Caco-2 (cell line): ENCODE results near the gene EHF. TPM values are rescaled to one million over a fixed set of nuclear protein-coding genes. Genes with fewer than 3 reads are reported as not detected.

Source experiments
- BruUV-seq: library from RNA; stranded (reverse); fragments of 400-500 nt; replicated peaks from 2 replicates; lab custom pipeline; 2021; lab: Mats Ljungman, UMichigan
- CTCF ChIA-PET: fragments of 300-600 bp; sonication (Branson Sonifier 250); formaldehyde crosslinking; loops from one replicate; lab custom pipeline; 2022; ENCODE audit warnings: antibody characterized with exemption; lab: Charles Lee
- POLR2A ChIA-PET: fragments of 300-600 bp; sonication (Branson Sonifier 250); formaldehyde crosslinking; loops from one replicate; lab custom pipeline; 2022; ENCODE audit warnings: antibody characterized with exemption; lab: Charles Lee
- DNase-seq, 2 experiments: peaks; one replicate each; pipeline versions ENCODE4 v3.0.0 to v3.0.0-alpha.2; 2020 to 2022
- H3K27me3 ChIP-seq: replicated peaks from 2 replicates; pipeline ENCODE4 v1.6.0; 2011; ENCODE audit warnings: low read length; ENCODE audit not compliant: control insufficient read depth, insufficient read depth
- H3K36me3 ChIP-seq: 2 replicates; pipeline ENCODE4 v1.5.1; 2011; ENCODE audit warnings: low read length; ENCODE audit not compliant: control insufficient read depth, insufficient read depth
- H3K4me1 ChIP-seq: fragments of 250-450 bp; sonication (Bioruptor Pico); 2 replicates; pipeline ENCODE4 v1.5.1; 2020; ENCODE audit warnings: mild to moderate bottlenecking
- H3K4me3 ChIP-seq: 2 replicates; pipeline ENCODE4 v1.5.1; 2011; ENCODE audit warnings: low read depth, mild to moderate bottlenecking, control low read depth, low read length
- H3K9me3 ChIP-seq: fragments of 250-450 bp; sonication (Bioruptor Pico); 2 replicates; pipeline ENCODE4 v1.5.1; 2020; ENCODE audit warnings: mild to moderate bottlenecking, moderate library complexity
- H3K27ac Mint-ChIP-seq: one replicate; pipeline ENCODE4 v1.8.0; 2022; ENCODE audit warnings: mixed read lengths; ENCODE audit not compliant: unreplicated experiment
- H3K27me3 Mint-ChIP-seq: one replicate; pipeline ENCODE4 v1.8.0; 2022; ENCODE audit warnings: mixed read lengths; ENCODE audit not compliant: insufficient read depth, unreplicated experiment
- H3K36me3 Mint-ChIP-seq: one replicate; pipeline ENCODE4 v1.8.0; 2022; ENCODE audit warnings: mild to moderate bottlenecking, mixed read lengths; ENCODE audit not compliant: insufficient read depth, unreplicated experiment
- H3K4me1 Mint-ChIP-seq: one replicate; pipeline ENCODE4 v1.8.0; 2022; ENCODE audit warnings: low read depth, mixed read lengths; ENCODE audit not compliant: unreplicated experiment
- H3K4me3 Mint-ChIP-seq: one replicate; pipeline ENCODE4 v1.8.0; 2022; ENCODE audit warnings: mild to moderate bottlenecking, moderate library complexity, mixed read lengths; ENCODE audit not compliant: unreplicated experiment
- H3K9me3 Mint-ChIP-seq: one replicate; pipeline ENCODE4 v1.8.0; 2022; ENCODE audit warnings: mixed read lengths; ENCODE audit not compliant: unreplicated experiment
- intact Hi-C: fragments of 100-400 bp; cut with micrococcal nuclease; formaldehyde crosslinking; loops from one replicate; pipeline ENCODE4 v1.10.0; 2022; ENCODE audit not compliant: unreplicated experiment
- total RNA-seq: library from RNA; stranded (reverse); gene quantifications from 2 replicates; pipeline ENCODE4 v1.2.3, GENCODE V29; 2022
- TF ChIP-seq, protein P1 (sequence below), 2 experiments: fragments of 200-600 bp in 1 of 2; IDR thresholded peaks; 1 replicate in 1 of 2; 2 replicates in 1 of 2; pipeline versions ENCODE4 v1.5.1 to v1.8.0; 2011 to 2022; ENCODE audit warnings: antibody characterized with exemption in 1 of 2, control low read depth in 1 of 2, inconsistent platforms in 1 of 2, low read depth in 1 of 2, low read length in 1 of 2, mild to moderate bottlenecking in 1 of 2, moderate library complexity in 1 of 2; ENCODE audit not compliant: insufficient read depth in 1 of 2, severe bottlenecking in 1 of 2, unreplicated experiment in 1 of 2

Gene EHF
- total RNA-seq, 1 experiment from 2014 or later = 0.11 TPM

GRCh38 chr11:34639545-34639944, 18.7 kb downstream of the EHF start:
- Mint-ChIP-seq H3K4me1 (peaks cover 55% of the 10 kb centered on the region), H3K36me3 (no peaks in the 10 kb centered on the region), H3K27me3 (no peaks in the 10 kb centered on the region), H3K4me3 (peak overlapping the region; percentile 55), H3K9me3 (no peaks in the 10 kb centered on the region), H3K27ac (peak overlapping the region; percentile 66)
- Histone ChIP-seq H3K4me1 (peaks cover 58% of the 10 kb centered on the region), H3K27me3 (no peaks in the 10 kb centered on the region), H3K4me3 (no peak overlapping the region), H3K36me3 (no peaks in the 10 kb centered on the region), H3K9me3 (no peaks in the 10 kb centered on the region)
- ChIA-PET CTCF (interaction anchor here (0.8 to 2.3 kb wide), 3 partner anchors 11 to 39 kb away, joined by 3 to 18 read pairs (median 4); no protein-coding TSS in a partner anchor), POLR2A (interaction anchor here (0.6 to 2.8 kb wide), 2 partner anchors 39 kb away, joined by 3 to 27 read pairs; no protein-coding TSS in a partner anchor)
- no peak for DNase-seq
- no TSS peak for BruUV-seq
- TF ChIP-seq, protein P1, sequence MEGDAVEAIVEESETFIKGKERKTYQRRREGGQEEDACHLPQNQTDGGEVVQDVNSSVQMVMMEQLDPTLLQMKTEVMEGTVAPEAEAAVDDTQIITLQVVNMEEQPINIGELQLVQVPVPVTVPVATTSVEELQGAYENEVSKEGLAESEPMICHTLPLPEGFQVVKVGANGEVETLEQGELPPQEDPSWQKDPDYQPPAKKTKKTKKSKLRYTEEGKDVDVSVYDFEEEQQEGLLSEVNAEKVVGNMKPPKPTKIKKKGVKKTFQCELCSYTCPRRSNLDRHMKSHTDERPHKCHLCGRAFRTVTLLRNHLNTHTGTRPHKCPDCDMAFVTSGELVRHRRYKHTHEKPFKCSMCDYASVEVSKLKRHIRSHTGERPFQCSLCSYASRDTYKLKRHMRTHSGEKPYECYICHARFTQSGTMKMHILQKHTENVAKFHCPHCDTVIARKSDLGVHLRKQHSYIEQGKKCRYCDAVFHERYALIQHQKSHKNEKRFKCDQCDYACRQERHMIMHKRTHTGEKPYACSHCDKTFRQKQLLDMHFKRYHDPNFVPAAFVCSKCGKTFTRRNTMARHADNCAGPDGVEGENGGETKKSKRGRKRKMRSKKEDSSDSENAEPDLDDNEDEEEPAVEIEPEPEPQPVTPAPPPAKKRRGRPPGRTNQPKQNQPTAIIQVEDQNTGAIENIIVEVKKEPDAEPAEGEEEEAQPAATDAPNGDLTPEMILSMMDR (IDR thresholded peaks at IDR 0.05; ENCODE audit: insufficient read depth in 1 of 2, low read depth in 1 of 2, low read length in 1 of 2, severe bottlenecking in 1 of 2, unreplicated experiment in 1 of 2) = no peak
- intact Hi-C loops = no loop called here

DNA sequence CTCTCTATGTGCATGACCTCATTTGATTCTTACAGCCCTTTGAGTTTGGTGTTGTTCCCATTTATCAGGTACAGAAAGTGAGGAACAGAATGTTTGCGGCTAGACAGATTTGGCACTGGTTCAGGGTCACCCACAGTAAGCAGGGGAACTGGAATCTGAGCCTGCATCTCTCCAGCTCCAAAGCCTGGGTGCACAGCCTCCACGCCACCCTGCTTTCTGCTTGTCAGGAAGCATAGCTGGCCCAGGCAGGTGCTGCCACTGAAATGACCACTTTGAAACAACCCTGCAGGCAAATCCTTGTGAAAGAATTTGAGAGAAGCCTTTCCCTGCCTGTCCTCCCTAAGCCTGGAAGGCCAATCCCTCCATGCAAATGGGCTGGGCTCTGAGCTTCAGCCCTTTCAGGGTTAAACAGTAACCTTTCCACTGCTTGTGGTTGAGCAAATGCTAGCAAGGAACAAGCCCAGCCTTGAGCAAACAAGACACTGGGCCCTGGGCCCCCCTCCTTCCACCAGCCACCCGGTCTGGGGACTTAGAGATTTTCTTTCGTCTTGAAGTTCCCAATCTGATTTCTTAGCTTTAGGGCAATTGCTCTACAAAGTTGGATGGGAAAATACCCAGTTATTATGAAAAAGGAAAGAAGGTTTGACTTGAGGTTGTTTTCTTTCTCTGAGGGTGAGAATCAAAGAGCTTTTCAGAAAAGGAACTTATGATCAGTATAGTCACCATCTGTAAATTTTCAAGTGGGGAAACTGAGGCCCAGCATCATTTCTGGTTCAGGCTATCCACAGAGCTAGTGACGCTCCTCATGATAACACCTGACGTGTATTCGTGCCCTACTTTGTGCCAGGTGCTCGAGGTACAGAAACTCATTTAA, 19.4 kb downstream of the EHF start:
- Histone ChIP-seq H3K9me3 (no peaks in the 10 kb centered on the region), H3K27me3 (no peaks in the 10 kb centered on the region), H3K36me3 (no peaks in the 10 kb centered on the region), H3K4me3 (no peak overlapping the region), H3K4me1 (peaks cover 58% of the 10 kb centered on the region)
- DNase-seq = peak; percentile 91 to 96
- CTCF ChIA-PET = interaction anchor here (0.8 to 2.3 kb wide), 4 partner anchors 10 to 53 kb away, joined by 3 to 18 read pairs (median 4); no protein-coding TSS in a partner anchor
- peak overlapping the region; percentile 55 for H3K4me3 Mint-ChIP-seq
- TSS peak; percentile 71 for BruUV-seq
- H3K36me3 Mint-ChIP-seq = no peaks in the 10 kb centered on the region
- intact Hi-C loops = loop anchor here (1.0 to 5.0 kb wide), 4 partner anchors 14 to 252 kb away; no protein-coding TSS in a partner anchor
- TF ChIP-seq, protein P1 (IDR thresholded peaks at IDR 0.05; ENCODE audit: insufficient read depth in 1 of 2, low read depth in 1 of 2, low read length in 1 of 2, severe bottlenecking in 1 of 2, unreplicated experiment in 1 of 2) = no peak
- H3K27ac Mint-ChIP-seq = peak overlapping the region; percentile 66
- H3K4me1 Mint-ChIP-seq = peaks cover 62% of the 10 kb centered on the region
- H3K27me3 Mint-ChIP-seq = no peaks in the 10 kb centered on the region
- peaks cover 4% of the 10 kb centered on the region for H3K9me3 Mint-ChIP-seq
- POLR2A ChIA-PET = interaction anchor here (0.6 to 2.8 kb wide), 4 partner anchors 13 to 420 kb away, joined by 3 to 27 read pairs (median 4); no protein-coding TSS in a partner anchor

DNA sequence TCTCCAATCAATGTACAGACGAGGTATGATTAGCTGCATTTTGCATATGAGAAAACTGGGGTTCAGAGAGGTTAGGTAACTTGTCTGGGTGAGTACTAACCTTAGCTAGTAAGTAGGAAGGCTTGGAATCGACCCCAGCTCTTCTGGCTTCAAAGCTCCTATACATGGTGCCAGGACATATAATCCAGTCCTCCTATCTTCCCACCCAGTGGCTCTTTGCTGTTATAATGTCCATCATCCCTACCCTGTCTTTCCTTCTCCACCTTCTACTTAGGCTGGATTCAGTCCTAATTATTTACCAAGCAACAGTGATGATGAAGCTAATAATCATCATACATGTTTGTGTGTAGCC, 20.0 kb downstream of the EHF start:
- intact Hi-C loops = loop anchor here (1.0 to 5.0 kb wide), 5 partner anchors 13 to 251 kb away; no protein-coding TSS in a partner anchor
- no TSS peak for BruUV-seq
- TF ChIP-seq, protein P1 (IDR thresholded peaks at IDR 0.05; ENCODE audit: insufficient read depth in 1 of 2, low read depth in 1 of 2, low read length in 1 of 2, severe bottlenecking in 1 of 2, unreplicated experiment in 1 of 2) = no peak
- no peak for DNase-seq
- POLR2A ChIA-PET = interaction anchor here (0.6 to 2.8 kb wide), 4 partner anchors 13 to 420 kb away, joined by 3 to 27 read pairs (median 4); no protein-coding TSS in a partner anchor
- CTCF ChIA-PET = interaction anchor here (1.0 to 2.3 kb wide), 3 partner anchors 13 to 54 kb away, joined by 4 to 18 read pairs (median 4); no protein-coding TSS in a partner anchor
- Histone ChIP-seq H3K4me3 (no peak overlapping the region), H3K9me3 (no peaks in the 10 kb centered on the region), H3K27me3 (no peaks in the 10 kb centered on the region), H3K4me1 (peaks cover 58% of the 10 kb centered on the region), H3K36me3 (no peaks in the 10 kb centered on the region)
- Mint-ChIP-seq H3K36me3 (no peaks in the 10 kb centered on the region), H3K27ac (peak overlapping the region; percentile 66), H3K27me3 (no peaks in the 10 kb centered on the region), H3K4me3 (peak overlapping the region; percentile 55), H3K9me3 (peaks cover 10% of the 10 kb centered on the region), H3K4me1 (peaks cover 66% of the 10 kb centered on the region)
